Activated B cell treated with CpG ODN at 0.5 μM for 24 hours (primary cell): ENCODE results near the gene DNAJC4. TPM values are rescaled to one million over a fixed set of nuclear protein-coding genes. Genes with fewer than 3 reads are reported as not detected.

Experiments
- ATAC-seq: fragments of 200-7000 bp; cut with Tn5 transposase; one replicate; pipeline ENCODE4 v1.10.0; 2021; ENCODE audit warnings: low read depth, mild to moderate bottlenecking, moderate library complexity
- CTCF ChIA-PET: fragments of 350-600 bp; sonication (Branson Sonifier 250); formaldehyde crosslinking; loops from one replicate; lab custom pipeline; 2021; ENCODE audit warnings: antibody characterized with exemption; lab: Charles Lee
- POLR2A ChIA-PET: fragments of 350-600 bp; sonication (Branson Sonifier 250); formaldehyde crosslinking; loops from one replicate; lab custom pipeline; 2021; ENCODE audit warnings: antibody characterized with exemption; lab: Charles Lee
- DNase-seq: peaks from one replicate; pipeline ENCODE4 v3.0.0; 2022
- H3K27ac Mint-ChIP-seq: one replicate; pipeline ENCODE4 v1.8.0; 2020; ENCODE audit warnings: mixed read lengths
- H3K27me3 Mint-ChIP-seq: one replicate; pipeline ENCODE4 v1.8.0; 2021; ENCODE audit warnings: mixed read lengths
- H3K36me3 Mint-ChIP-seq: one replicate; pipeline ENCODE4 v1.8.0; 2021; ENCODE audit warnings: low read depth, mixed read lengths
- H3K4me1 Mint-ChIP-seq: one replicate; pipeline ENCODE4 v1.8.0; 2021; ENCODE audit warnings: mixed read lengths
- H3K4me3 Mint-ChIP-seq: one replicate; pipeline ENCODE4 v1.8.0; 2020; ENCODE audit warnings: mild to moderate bottlenecking, mixed read lengths
- H3K9me3 Mint-ChIP-seq: one replicate; pipeline ENCODE4 v1.8.0; 2020; ENCODE audit warnings: mixed read lengths
- intact Hi-C: fragments of 100-400 bp; cut with micrococcal nuclease; formaldehyde crosslinking; loops from one replicate; pipeline ENCODE4 v1.15.1; 2024
- total RNA-seq: library from RNA; stranded (reverse); gene quantifications from 2 replicates; pipeline ENCODE4 v1.2.3, GENCODE V29; 2022
- TF ChIP-seq, protein P1 (sequence below): fragments of 200-600 bp; IDR thresholded peaks from one replicate; pipeline ENCODE4 v1.8.0; 2022; ENCODE audit warnings: antibody characterized with exemption, mild to moderate bottlenecking

Gene DNAJC4
- total RNA-seq, 1 donor from 2014 or later, result 53.3 TPM

DNA sequence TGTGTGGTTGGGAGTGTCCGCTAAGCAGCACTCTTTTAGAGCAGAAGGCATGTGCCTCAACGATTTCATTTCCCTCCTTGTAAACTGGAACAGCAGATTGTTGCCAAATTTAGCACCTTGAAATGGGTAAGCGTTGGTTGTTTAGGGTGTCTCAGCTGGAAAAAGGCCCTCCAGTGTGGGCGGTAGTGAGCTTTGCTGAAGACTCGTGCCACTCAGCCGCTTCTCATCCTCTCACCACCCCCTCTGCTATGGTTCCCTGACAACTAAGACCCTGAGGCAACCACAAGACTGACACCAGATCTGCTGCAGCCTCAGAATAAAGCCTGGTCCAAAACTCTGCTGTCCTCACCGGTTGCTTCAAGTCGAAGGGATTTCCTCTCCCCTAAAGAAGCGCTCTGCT lies 33.7 kb upstream of the DNAJC4 start:
- TF ChIP-seq, protein P1, sequence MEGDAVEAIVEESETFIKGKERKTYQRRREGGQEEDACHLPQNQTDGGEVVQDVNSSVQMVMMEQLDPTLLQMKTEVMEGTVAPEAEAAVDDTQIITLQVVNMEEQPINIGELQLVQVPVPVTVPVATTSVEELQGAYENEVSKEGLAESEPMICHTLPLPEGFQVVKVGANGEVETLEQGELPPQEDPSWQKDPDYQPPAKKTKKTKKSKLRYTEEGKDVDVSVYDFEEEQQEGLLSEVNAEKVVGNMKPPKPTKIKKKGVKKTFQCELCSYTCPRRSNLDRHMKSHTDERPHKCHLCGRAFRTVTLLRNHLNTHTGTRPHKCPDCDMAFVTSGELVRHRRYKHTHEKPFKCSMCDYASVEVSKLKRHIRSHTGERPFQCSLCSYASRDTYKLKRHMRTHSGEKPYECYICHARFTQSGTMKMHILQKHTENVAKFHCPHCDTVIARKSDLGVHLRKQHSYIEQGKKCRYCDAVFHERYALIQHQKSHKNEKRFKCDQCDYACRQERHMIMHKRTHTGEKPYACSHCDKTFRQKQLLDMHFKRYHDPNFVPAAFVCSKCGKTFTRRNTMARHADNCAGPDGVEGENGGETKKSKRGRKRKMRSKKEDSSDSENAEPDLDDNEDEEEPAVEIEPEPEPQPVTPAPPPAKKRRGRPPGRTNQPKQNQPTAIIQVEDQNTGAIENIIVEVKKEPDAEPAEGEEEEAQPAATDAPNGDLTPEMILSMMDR, result no peak
- H3K9me3 Mint-ChIP-seq, result no peaks in the 10 kb centered on the region
- no peaks in the 10 kb centered on the region for H3K27me3 Mint-ChIP-seq
- ATAC-seq (no peak), DNase-seq (no peak)
- intact Hi-C loops, result no loop called here
- POLR2A ChIA-PET, result interaction anchor here (1.2 kb wide), 1 partner anchor 9 kb away, joined by 4 read pairs; the partner anchor contains the start of gene FERMT3
- H3K36me3 Mint-ChIP-seq, result peaks cover 90% of the 10 kb centered on the region
- H3K4me1 Mint-ChIP-seq, result peaks cover 7% of the 10 kb centered on the region
- no peak overlapping the region for H3K27ac Mint-ChIP-seq
- no peak overlapping the region for H3K4me3 Mint-ChIP-seq
- CTCF ChIA-PET, result interaction anchor here (1.3 kb wide), 1 partner anchor 8 kb away, joined by 4 read pairs; no protein-coding TSS in a partner anchor

DNA sequence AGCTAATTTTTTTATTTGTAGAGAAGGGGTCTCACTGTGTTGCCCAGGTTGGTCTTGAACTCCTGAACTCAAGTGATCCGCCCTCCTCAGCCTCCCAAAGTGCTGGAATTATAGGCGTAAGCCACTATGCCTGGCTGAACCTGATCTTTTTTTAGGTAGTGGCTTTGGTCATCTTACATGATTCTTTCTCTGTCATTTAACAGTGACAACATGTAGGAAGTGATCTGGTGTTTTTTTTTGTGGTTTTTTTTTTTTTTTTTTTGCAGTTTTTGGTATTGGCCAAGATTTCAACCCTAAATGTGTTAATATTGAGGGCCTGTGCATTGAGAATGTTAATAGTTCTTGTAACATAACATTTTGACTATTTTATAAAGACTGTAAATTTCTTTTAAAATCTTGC lies 31.8 kb upstream of the DNAJC4 start:
- Mint-ChIP-seq H3K9me3 (no peaks in the 10 kb centered on the region), H3K36me3 (peaks cover 93% of the 10 kb centered on the region), H3K27ac (no peak overlapping the region), H3K27me3 (no peaks in the 10 kb centered on the region), H3K4me3 (no peak overlapping the region), H3K4me1 (no peaks in the 10 kb centered on the region)
- intact Hi-C loops, result no loop called here
- ATAC-seq, result no peak
- CTCF ChIA-PET, result interaction anchor here (0.7 kb wide), 1 partner anchor 39 kb away, joined by 3 read pairs; no protein-coding TSS in a partner anchor
- POLR2A ChIA-PET, result interaction anchor here (2.1 kb wide), 1 partner anchor 13 kb away, joined by 12 read pairs; the partner anchor contains the start of gene STIP1
- TF ChIP-seq, protein P1, result no peak
- DNase-seq, result no peak

DNA sequence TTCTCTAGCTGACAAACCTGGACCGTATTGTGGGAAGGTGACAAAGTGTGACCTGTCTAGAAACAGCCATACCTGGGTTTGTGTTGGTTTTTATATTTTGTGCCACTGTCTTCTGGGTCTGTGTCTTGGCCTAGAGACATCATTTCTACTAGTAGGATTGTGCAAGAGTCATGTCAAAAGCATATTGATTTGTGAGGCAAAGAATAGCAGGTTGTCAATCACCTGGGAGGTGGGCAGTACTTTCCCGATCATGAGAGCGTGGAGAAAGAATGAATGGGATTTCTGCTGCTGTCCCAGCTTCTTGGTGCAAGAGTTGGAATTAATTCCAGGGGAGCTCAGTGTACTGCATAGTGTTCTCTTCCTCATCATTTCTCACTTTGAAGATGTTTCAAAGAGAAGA lies 28.8 kb upstream of the DNAJC4 start:
- Mint-ChIP-seq H3K27ac (no peak overlapping the region), H3K9me3 (no peaks in the 10 kb centered on the region), H3K27me3 (no peaks in the 10 kb centered on the region), H3K4me1 (peaks cover 26% of the 10 kb centered on the region), H3K4me3 (no peak overlapping the region), H3K36me3 (peaks cover 81% of the 10 kb centered on the region)
- CTCF ChIA-PET, result no interaction called here
- DNase-seq, result no peak
- POLR2A ChIA-PET, result interaction anchor here (1.0 to 1.1 kb wide), 2 partner anchors 10 to 13 kb away, joined by 3 to 5 read pairs; no protein-coding TSS in a partner anchor
- intact Hi-C loops, result no loop called here
- TF ChIP-seq, protein P1, result no peak
- ATAC-seq, result no peak

DNA sequence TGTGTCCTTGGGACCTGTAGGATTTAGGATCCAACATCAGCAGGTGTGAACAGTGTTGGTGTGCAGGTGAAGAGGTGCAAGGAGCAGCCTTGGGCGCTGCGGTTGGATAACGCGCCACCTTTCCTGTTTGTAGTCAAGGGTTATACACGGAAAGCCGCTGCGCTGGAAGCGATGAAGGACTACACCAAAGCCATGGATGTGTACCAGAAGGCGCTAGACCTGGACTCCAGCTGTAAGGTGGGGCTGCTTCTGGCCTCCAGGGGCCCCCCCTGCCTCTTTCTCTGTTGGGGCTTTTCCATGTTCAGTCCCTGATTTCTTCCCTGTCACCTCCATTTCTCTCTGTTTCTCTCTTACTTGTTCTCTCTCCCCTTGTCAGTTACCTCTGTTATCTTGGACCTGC lies 27.4 kb upstream of the DNAJC4 start:
- H3K4me3 Mint-ChIP-seq, result no peak overlapping the region
- POLR2A ChIA-PET, result no interaction called here
- no peaks in the 10 kb centered on the region for H3K27me3 Mint-ChIP-seq
- H3K4me1 Mint-ChIP-seq, result peaks cover 31% of the 10 kb centered on the region
- H3K9me3 Mint-ChIP-seq, result no peaks in the 10 kb centered on the region
- ATAC-seq (no peak), DNase-seq (no peak)
- CTCF ChIA-PET, result interaction anchor here (3.5 to 6.1 kb wide), 2 partner anchors 100 to 152 kb away, joined by 25 to 147 read pairs; partner anchors contain the start of genes CATSPERZ and ESRRA
- intact Hi-C loops, result no loop called here
- peaks cover 71% of the 10 kb centered on the region for H3K36me3 Mint-ChIP-seq
- H3K27ac Mint-ChIP-seq, result no peak overlapping the region
- TF ChIP-seq, protein P1, result no peak

DNA sequence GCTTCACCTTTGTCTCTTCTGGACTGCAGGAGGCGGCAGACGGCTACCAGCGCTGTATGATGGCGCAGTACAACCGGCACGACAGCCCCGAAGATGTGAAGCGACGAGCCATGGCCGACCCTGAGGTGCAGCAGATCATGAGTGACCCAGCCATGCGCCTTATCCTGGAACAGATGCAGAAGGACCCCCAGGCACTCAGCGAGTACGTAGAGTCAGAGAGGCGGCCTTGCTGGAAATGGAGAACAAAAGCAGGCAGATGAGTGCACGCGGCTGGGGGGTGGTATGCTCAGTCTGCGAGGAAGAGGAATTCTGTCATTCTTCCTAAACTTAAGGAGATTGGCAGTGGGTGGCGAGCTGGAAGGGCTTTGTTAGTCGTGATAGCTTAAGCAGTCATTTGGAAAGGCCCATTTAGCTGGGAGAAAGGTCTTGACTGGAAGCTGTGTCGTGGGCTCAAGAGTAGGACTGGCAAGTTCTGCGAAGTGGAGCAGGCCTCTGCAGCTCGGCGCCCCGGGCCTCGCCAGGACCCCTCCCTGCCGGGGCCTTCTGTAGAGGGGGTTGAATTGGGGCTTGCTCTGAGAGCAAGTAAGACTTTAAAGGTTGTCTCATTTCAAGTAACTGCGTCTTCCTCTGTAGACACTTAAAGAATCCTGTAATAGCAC lies 26.8 kb upstream of the DNAJC4 start:
- POLR2A ChIA-PET, result interaction anchor here (1.5 to 5.3 kb wide), 6 partner anchors 17 to 137 kb away, joined by 4 to 127 read pairs (median 44); partner anchors contain the start of genes BAD, CCDC88B, FKBP2 and PPP1R14B
- no peak for DNase-seq

More for the DNA sequence above, 26.8 kb upstream of the DNAJC4 start:
- Mint-ChIP-seq H3K27me3 (no peaks in the 10 kb centered on the region), H3K36me3 (peaks cover 67% of the 10 kb centered on the region), H3K4me1 (peaks cover 35% of the 10 kb centered on the region), H3K27ac (no peak overlapping the region), H3K4me3 (no peak overlapping the region), H3K9me3 (no peaks in the 10 kb centered on the region)
- intact Hi-C loops, result loop anchor here (1.0 kb wide), 3 partner anchors 48 to 101 kb away; partner anchors contain the start of gene PLCB3
- TF ChIP-seq, protein P1, result no peak
- ATAC-seq, result no peak
- CTCF ChIA-PET, result interaction anchor here (1.4 to 6.1 kb wide), 9 partner anchors 18 to 450 kb away, joined by 3 to 147 read pairs (median 14); partner anchors contain the start of genes CATSPERZ, ESRRA, NUDT22 and PPP1R14B
